Prostate gland (tissue), 2 donors: ENCODE data around the gene CLDND2. TPM values are rescaled to one million over a fixed set of nuclear protein-coding genes. Genes with fewer than 3 reads are reported as not detected.
A peak's percentile ranks its signal among the peaks of the same experiment; 100 is the strongest.

Experiments
- DNase-seq: peaks from one replicate; pipeline ENCODE4 v3.0.0-alpha.2; 2019; ENCODE audit warnings: low spot score
- H3K27ac ChIP-seq, 2 donors: fragments of 200-600 bp; sonication (generic); 2 replicates each; pipeline ENCODE4 v1.5.1; 2017 to 2019
- H3K27me3 ChIP-seq: fragments of 200-600 bp; sonication (generic); replicated peaks from 2 replicates; pipeline ENCODE4 v1.5.1; 2019; ENCODE audit not compliant: insufficient read depth
- H3K36me3 ChIP-seq, 2 donors: fragments of 200-600 bp; sonication (generic); 1 replicate in 1 of 2; 2 replicates in 1 of 2; pipeline versions ENCODE4 v1.5.1 to v1.8.1; 2017 to 2019
- H3K4me1 ChIP-seq: fragments of 200-600 bp; sonication (generic); replicated peaks from 2 replicates; pipeline ENCODE4 v1.5.1; 2019
- H3K4me3 ChIP-seq, 2 donors: fragments of 200-600 bp; sonication (generic); 2 replicates each; pipeline ENCODE4 v1.5.1; 2017 to 2019
- H3K9me3 ChIP-seq: fragments of 200-600 bp; sonication (generic); 2 replicates; pipeline ENCODE4 v1.5.1; 2017
- POLR2A ChIP-seq: fragments of 450-650 bp; IDR thresholded peaks from one replicate; pipeline ENCODE4 v1.6.1; 2016; ENCODE audit warnings: antibody characterized with exemption, mild to moderate bottlenecking
- POLR2AphosphoS5 ChIP-seq: sonication (generic); formaldehyde crosslinking; IDR thresholded peaks from one replicate; pipeline ENCODE4 v1.6.1; 2017; ENCODE audit warnings: antibody characterized with exemption
- WGBS: methylation state at CpG from one replicate; pipeline ENCODE4 v1.1.5; 2018; 5-methylcytosine and 5-hydroxymethylcytosine counted together
- intact Hi-C: fragments of 100-400 bp; cut with DNase I; formaldehyde crosslinking; loops from one replicate; pipeline ENCODE4 v1.14.2; 2022
- total RNA-seq, 2 donors: library from RNA; depleted of rRNA; stranded (reverse); fragments of >200 nt; gene quantifications; one replicate each; pipeline ENCODE4 v1.1.0, GENCODE V29; 2016
- TF ChIP-seq, protein P1 (sequence below), 4 experiments: fragments of 200-600 bp in 2 of 4; fragments of 450-650 bp in 2 of 4; sonication (generic) in 2 of 4; IDR thresholded peaks; 1 replicate in 3 of 4; 2 replicates in 1 of 4; pipeline ENCODE4 v1.5.1; 2016 to 2019; ENCODE audit warnings: antibody characterized with exemption in 4 of 4, mild to moderate bottlenecking in 2 of 4, moderate library complexity in 2 of 4

CLDND2 gene
- total RNA-seq, 2 donors from 2014 or later: 4.2 TPM; not detected in 1

DNA sequence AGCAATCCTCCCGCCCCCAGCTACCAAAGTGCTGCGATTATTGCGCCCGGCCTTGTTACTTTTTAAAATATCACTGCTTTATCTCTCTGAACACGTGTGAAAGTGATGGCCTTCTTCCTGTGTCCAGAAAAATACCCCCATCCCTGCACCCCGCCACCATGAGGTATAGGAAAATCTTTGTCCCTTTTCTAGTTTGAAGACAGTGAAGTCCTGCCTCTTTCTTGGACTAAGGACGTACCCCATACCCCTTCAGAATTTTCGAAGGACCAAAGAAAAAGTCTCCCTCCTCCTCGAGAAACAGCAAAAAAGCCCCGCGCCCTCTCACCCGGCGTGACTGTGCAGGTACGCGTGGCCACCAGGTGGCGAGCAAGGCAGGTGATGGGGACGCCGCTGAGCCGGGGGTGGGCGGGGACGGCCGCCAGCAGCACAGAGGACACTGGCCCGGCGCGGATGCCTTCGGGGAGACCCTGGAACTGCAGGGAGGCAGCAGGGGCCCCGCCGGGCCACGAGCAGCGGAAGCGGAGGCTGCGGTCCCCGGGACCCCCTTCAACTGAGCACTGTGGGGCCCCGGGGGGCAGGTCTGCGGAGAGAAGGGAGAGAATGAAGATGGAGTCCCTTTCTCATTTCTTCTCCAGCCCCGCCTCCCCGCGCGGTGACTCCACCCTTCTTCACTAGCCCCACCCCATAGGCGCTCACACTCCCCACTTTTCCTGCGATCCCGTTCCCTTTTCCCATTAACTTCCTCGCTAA lies 30.1 kb downstream of the CLDND2 start:
- peak; percentile 75 for DNase-seq
- H3K4me3 ChIP-seq: peak overlapping the region; percentile 43 to 52
- no peaks in the 10 kb centered on the region for H3K27me3 ChIP-seq
- H3K9me3 ChIP-seq: no peaks in the 10 kb centered on the region
- intact Hi-C loops: loop anchor here (5.0 kb wide), 3 partner anchors 54 to 319 kb away; partner anchors contain the start of genes C19orf84 and ZNF175
- no peaks in the 10 kb centered on the region for H3K36me3 ChIP-seq
- 5% methylated on average over 42 of the region's 43 CpGs for WGBS
- H3K4me1 ChIP-seq: no peaks in the 10 kb centered on the region
- TF ChIP-seq, protein P1, sequence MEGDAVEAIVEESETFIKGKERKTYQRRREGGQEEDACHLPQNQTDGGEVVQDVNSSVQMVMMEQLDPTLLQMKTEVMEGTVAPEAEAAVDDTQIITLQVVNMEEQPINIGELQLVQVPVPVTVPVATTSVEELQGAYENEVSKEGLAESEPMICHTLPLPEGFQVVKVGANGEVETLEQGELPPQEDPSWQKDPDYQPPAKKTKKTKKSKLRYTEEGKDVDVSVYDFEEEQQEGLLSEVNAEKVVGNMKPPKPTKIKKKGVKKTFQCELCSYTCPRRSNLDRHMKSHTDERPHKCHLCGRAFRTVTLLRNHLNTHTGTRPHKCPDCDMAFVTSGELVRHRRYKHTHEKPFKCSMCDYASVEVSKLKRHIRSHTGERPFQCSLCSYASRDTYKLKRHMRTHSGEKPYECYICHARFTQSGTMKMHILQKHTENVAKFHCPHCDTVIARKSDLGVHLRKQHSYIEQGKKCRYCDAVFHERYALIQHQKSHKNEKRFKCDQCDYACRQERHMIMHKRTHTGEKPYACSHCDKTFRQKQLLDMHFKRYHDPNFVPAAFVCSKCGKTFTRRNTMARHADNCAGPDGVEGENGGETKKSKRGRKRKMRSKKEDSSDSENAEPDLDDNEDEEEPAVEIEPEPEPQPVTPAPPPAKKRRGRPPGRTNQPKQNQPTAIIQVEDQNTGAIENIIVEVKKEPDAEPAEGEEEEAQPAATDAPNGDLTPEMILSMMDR (IDR thresholded peaks at IDR 0.05): peak; percentile 85 to 91 (median 86)
- TF ChIP-seq POLR2AphosphoS5 (peak; percentile 36), POLR2A (peak; percentile 25)
- H3K27ac ChIP-seq: peak overlapping the region; percentile 53 to 58

GRCh38 chr19:51337861-51338562 lies 30.8 kb downstream of the CLDND2 start:
- Histone ChIP-seq H3K27me3 (no peaks in the 10 kb centered on the region), H3K36me3 (no peaks in the 10 kb centered on the region), H3K27ac (no peak overlapping the region), H3K9me3 (no peaks in the 10 kb centered on the region), H3K4me3 (no peak overlapping the region), H3K4me1 (no peaks in the 10 kb centered on the region)
- DNase-seq: no peak
- TF ChIP-seq, protein P1 (IDR thresholded peaks at IDR 0.05): no peak
- no peak for TF ChIP-seq POLR2A
- no peak for TF ChIP-seq POLR2AphosphoS5
- intact Hi-C loops: loop anchor here (5.0 kb wide), 3 partner anchors 54 to 319 kb away; partner anchors contain the start of genes C19orf84 and ZNF175
- whole genome bisulfite sequencing: 83% methylated on average over 19 of the region's 19 CpGs

DNA sequence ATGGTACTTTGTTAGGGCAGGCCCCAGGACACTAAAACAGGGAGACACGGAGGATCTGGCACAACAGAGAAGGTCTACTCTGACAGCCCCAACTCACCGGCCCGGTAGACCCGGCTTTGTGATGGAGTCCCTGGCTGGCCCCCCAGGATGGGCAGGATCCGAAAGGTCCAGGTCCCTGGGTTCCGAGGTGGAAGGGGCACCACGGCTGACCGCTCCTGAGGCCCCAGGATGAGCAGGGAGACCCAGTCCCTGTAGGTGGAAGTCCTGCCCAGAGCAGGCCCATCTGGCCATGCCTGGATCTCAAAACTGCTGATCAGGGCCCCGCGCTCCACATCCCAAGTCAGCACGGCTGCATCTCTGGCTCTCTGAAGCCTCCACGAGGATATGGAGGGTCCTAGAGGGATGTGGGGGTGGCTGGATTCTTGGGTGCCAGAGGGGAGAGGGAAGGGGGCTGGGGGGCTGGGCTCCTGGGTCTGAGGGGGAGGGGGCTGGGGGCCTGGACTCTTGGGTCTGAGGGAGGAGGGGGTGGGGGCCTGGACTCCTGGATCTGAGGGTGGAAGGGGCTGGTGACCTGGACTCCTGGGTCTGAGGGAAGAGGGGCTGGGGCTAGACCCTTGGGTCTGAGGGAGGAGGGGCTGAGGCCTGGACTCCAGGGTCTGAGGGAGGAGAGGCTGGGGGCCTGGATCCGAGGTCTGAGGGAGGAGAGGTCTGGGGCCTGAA lies 31.5 kb downstream of the CLDND2 start:
- intact Hi-C loops: loop anchor here (5.0 kb wide), 3 partner anchors 55 to 320 kb away; partner anchors contain the start of genes C19orf84 and ZNF175
- Histone ChIP-seq H3K4me3 (no peak overlapping the region), H3K36me3 (no peaks in the 10 kb centered on the region), H3K27me3 (no peaks in the 10 kb centered on the region), H3K27ac (no peak overlapping the region), H3K4me1 (no peaks in the 10 kb centered on the region), H3K9me3 (no peaks in the 10 kb centered on the region)
- no peak for DNase-seq
- TF ChIP-seq, protein P1 (IDR thresholded peaks at IDR 0.05): no peak
- TF ChIP-seq POLR2AphosphoS5: no peak
- TF ChIP-seq POLR2A: no peak
- WGBS: 95% methylated on average over 6 of the region's 13 CpGs

- DNase-seq: no peak
- WGBS: 91% methylated on average over 13 of the region's 13 CpGs
- intact Hi-C loops: no loop called here
These were observed 34.9 kb downstream of the CLDND2 start for GRCh38 chr19:51333836-51334460.

More at GRCh38 chr19:51333836-51334460, 34.9 kb downstream of the CLDND2 start:
- TF ChIP-seq POLR2AphosphoS5: no peak
- no peak for TF ChIP-seq POLR2A
- TF ChIP-seq, protein P1 (IDR thresholded peaks at IDR 0.05): no peak
- H3K9me3 ChIP-seq: no peaks in the 10 kb centered on the region
- H3K27ac ChIP-seq: no peak overlapping the region
- H3K4me1 ChIP-seq: no peaks in the 10 kb centered on the region
- no peaks in the 10 kb centered on the region for H3K36me3 ChIP-seq
- peaks cover 4% of the 10 kb centered on the region for H3K27me3 ChIP-seq
- no peak overlapping the region for H3K4me3 ChIP-seq
